ENCODE results near the gene FEZF1.
"Not testable (repeated sequence)": the region's sequence is repeated elsewhere in the genome, so short reads cannot be mapped to it uniquely, and the experiment has no call there.

Gene FEZF1

DNA sequence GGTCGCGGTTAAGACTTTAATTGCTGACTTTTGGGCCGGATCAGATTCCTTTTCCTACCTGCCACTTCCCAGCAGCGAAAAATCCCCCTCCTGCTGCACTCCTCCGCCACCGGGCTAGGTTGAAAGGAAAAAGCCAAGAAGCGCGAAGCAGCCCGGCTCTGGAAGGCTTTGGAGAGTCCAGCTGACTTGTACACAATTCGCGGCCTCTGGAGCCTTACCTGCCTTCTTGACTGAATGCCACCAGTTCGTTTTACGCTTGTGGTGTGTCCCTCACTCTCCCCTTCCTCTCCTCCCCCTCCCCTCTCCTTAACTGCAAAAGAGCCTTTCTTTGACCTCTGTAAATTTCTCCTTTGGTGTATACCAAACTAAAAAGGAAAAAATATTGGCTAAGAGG lies 2.7 kb upstream of the FEZF1 start:
- DNase-seq (ENCODE audit: low read depth, low spot score), result no peak

DNA sequence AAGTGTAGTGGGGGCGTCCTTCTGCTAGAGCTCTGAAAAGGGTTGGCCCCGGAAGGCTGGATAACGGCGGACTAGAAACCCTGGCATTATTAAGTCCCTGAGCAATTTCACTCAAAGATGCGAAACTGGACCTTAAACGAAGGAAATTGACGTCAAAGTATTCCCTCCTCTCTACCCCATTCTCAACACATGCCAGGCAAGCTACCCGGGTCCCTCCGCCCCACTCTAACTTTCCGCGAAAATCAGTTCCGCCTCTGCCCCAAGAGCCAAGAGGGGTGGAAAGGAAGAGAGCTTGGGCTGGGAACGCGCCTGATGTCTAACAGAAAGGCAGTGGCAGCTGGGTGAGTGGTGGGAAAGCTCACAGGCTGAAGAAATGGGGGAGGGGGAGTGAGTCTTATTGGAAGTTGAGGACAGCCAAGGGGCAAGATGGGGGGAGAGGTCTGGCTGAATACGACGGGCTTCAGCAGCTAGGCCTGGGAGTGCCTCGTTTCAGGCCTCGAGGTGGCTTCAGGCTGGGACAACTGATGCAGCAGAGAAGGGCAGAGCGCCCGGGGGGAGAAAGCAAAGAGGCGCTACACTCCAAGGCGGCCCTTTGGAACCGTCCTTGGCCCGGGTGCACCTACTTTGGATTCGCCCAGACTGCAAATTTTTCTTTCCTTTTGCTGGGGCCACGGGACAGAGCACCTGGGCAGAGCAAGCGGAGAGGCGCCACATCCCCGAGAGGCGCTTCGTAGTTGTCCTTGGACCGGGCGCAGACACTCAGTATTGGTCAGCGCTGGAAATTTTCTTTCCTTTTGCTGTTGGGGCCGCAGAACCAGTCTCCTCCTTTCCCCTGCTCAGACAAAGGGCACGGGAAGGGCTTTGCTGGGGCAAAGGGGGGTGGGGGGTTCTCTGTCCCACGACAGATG lies 2.0 kb upstream of the FEZF1 start:
- DNase-seq (ENCODE audit: low read depth, low spot score), result no peak

DNA sequence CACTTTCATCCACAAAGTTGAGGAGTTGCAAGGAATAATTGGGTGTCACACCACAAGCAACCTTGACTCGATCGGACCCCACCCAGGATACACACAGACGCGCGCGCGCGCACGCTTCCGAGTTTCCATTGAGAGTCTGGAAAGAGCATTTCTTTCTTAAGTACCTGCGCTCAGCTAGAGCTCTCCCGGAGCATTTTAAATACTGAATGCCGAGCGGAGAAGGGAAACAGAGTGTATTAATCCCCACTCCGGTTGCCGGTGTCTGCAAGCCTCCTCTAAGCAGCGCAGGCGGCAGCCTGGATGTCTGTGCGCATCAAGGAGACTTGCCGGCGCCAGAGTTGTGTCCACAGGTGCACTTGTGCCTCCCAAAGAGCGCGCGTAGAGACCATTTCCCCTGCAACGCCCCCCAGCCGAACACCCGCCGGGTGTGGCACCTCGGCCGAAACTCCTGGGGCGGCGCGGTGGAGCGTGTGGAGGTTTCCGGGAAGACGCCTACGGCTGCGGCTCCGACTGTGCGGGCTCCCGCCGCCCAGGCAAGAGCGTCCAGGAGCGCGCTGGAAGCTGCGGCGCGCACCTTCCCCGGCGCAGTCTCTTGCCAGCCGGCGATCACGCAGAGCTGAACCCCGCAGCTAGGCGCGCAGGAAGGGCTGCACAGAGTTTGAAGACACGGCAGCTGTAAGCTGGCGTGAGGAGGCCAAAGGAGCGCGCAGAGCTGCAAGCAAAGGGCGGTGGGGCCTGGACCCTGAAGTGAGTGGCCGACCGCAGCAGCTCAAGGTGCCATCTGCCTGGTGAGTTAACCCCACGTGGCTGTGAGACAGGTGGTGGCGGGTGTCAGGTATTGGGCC lies 1.1 kb upstream of the FEZF1 start:
- no peak for DNase-seq (ENCODE audit: low read depth, low spot score)

DNA sequence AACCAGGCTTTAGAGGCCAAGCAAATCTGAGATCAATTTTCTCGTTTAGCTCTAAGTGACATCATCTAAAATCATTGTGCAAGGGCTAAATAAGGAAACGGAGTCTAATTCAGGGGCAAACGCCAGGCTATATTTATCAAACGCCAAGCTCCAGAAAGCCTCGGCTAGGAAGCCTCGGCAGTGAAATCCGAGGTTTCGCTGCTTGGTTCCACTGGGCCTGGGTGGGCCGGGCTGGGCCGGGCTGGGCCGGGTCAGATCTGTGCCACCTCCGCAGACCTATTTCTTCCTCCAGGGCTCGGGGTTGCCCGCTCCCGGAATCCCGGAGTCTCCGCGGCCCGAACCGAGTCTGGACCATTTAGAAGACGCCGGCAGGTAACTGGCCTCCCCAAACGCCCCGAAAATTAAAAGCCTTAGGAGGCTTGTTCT lies 459 bp upstream of the FEZF1 start:
- DNase-seq (ENCODE audit: low read depth, low spot score), result no peak

DNA sequence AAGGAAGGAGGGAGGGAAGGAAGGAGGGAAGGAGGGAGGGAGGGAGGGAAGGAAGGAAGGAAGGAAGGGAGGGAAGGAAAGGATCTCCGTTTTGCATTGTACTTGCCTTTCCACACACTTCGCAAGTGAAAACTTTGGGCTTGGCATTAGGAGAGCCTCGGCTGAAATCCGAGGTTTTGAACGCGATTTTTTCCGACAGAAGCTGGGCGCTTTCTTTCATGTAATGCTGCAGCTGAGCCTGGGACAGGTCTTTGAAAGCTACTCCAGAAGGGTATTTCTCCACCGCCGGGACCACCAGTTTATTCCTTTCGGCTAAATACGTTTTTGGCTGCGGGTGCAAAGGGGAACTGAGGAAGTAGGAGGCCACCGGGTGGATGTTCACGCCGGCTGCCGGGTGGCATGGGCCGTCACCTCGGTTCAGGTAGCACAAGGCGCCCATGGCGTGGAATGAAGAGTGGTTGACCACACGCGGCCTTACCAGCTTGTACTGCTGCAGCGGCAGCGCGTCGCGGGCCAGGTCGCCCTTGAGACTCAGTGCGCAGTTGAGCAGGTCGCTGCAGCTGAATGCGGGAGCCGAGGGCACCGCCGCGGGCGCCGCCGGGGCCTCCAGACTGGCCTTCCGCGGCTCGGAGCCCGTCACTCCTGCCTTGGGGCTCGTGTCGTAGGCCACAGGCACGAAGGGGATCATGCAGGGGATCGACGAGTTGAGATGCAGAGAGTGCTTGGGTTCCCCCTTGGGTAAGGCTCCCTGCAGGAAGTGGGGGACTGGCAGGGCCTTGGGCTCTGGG lies 825 bp downstream of the FEZF1 start:
- DNase-seq (ENCODE audit: low read depth, low spot score), result no peak

DNA sequence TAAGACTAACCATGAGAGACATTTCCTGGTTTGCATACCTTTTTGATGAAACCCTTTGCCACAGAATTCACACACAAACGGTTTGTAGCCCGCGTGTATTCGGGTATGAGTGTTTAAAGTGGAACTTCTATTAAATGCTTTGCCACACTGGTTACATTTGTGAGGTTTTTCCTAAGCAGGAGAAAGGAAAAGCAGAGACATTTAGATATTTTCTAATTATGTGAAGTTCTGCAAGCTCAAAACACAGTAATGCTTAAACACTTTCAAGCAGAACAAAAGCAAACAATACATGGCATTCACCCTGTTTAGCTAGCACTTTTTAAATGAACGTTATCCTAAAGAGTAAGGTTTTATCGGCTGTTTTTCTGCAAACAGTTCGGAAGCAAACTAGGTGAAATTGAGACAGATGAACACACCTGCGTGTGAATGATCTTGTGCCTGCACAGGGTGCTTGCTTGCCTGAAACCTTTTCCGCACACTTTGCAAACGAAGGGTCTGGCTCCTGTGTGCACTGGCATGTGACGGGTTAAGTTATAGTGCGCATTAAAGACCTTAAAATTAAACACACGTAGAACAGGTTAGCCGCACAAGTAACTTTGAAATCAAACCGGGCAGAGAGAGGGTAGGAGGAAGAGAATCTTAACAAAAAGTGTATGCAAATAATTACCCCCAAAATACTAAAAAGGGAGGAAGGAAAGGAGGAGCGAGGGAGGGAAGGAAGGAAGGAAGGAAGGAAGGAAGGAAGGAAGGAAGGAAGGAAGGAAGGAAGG lies 1.6 kb downstream of the FEZF1 start:
- DNase-seq (ENCODE audit: low read depth, low spot score), result no peak

DNA sequence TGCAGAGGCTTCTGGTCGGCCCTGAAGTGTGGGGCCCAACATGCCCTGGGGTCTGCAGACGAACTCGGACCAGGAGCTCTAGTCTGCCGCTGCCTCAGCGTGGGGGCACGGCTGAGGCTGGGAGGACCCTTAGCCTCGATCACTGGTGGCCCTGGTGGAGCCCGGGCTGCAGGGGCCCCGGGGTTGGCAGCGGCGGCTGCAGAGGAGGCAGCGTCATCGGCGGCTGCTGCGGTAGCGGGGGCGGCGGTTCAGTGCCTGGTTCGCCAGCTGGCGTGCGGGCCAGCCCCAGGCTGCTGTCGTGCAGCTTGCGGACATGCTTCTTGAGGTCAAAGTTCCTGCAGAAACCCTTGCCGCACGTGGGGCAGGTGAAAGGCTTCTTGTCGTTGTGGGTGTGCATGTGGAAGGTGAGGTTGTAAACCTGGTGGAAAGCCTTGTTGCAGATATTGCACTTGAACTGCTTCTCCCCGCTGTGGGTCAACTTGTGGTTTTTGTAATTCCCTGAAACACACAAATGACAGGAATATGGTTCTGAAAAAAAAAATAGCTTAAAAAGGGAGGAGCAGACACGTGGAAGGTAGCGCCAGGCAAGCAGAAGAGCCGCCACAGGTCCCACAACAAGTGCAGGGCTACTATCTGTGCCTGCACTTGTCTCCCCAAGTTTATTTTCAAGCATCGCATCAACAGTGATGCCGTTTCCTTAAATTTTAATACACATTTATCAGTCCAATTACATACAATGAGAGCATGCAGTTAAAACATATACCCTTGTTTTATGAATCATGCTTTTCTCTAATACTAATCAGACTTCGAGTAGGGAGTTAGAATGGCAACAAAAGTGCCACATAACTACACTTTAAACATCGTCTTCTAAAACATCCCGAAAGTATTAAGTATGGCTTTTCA lies 2.4 kb downstream of the FEZF1 start:
- no peak for DNase-seq (ENCODE audit: low read depth, low spot score)

DNA sequence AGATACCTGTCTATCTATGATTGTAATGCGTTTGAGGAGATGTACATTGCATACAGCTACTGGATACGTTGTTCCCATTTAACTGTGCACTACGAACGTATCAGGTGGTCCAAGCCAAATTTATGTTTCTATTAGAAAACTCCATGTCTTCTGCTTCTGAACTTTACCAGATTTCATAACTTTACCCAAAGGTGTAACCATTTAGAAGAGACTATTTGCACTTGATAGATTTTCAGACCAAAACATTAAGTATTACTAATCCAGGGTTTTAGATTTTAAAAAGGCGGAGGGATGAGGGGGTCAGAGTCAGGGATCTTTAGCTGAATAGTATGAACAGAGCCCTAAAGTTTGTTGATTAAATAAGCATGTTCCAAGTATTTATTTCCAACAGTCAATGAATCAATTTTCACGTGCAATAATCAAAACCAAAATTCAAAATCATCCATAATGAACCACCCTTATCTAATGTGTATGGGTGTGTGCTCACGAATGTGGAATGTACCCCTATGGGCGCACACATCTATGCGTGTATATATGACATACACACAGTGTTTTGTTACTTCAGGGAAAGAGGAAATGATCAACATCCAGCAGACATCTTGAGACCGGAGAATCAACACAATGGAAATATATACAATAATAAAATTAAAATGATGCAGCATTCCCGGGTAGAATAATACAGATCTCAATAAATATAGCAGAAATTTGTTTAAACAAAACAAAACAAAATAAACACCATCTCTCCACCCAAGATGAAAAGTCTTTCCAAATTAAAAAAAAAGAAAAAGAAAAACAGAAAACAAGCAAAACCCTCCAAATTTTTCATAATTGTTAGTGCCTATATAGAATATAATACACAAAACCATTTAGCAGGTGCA lies 3.4 kb downstream of the FEZF1 start:
- DNase-seq (ENCODE audit: low read depth, low spot score), result no peak

DNA sequence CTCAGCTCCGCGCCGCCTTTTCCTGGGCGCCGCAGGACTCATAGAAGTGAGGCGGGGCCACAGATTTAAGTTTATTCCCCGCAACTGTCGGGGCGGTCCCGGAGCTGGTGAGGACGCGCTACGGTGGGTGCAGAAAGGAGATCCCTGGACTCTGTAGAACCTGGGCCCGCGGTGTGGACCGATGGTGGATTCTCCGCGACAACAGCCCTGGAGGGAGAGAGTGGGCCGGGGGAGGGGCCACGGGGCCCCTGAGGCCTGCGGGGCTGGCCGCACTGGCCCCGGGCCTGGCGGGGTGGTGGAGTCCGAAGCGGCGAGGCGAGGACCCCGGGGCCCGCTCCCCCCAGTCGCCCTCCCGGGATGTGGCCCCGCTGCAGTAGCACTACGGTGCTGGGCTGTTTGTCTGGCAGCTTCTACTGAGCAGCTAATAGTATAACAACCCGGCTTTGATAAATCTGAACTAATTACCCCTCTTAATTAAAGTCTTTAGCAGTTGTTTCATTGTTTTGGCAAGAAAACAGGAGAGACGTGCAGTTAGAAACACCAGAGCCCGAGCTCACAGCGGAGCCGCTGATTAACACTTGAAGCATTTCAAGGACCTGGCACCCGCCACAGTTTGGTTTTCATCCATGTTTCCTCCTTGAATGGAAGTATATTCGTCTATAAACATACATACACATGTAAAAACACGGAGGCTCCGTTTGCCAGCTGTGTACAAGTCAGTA lies 4.2 kb downstream of the FEZF1 start:
- no peak for DNase-seq (ENCODE audit: low read depth, low spot score)

DNA sequence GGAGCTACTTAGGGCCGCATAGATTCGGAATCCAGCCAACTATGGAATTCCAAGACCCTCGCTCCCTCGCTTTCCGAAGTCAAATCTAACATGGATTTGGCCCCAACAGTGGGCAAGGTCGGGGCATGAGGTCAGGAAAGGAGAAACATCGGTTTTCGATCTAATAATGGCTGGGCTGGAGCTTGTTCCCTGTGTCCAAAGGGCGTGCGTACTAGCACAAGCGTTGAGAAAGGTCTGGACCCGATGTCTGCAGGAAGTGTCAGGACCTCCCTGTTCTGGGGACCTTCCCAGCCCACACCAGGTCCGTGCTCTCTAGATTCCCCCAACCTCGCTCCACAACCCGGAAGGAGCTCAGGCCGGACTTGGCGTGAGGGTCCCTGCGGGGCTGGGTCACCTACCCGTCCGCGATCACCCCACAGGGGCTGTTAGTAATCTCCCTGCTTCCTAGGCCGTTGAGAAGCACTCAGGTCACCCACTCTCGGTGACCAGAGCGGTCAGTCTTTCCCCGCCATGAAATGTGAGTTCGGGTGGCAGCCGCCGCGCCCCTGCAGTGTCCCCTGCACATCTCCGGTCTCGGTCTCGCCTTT lies 4.8 kb downstream of the FEZF1 start:
- no peak for DNase-seq (ENCODE audit: low read depth, low spot score)

DNA sequence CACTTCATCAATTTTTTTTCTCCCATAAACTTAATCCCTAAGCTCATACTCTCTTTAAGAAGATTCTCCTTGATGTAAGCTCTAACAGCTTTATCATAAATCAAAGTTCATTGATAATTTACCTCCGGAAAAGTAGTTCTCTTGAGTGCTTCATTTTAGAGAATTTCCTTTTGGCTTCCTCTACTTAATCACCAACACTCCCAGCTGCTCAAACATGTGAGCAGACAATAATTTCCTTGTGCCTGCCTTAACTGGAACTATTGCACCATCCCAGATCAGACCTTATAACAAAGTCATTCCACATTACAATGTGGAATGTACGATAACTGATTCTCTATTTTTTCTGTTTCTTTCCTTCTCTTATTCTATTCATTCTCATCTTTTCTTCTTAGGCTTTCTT lies 5.9 kb downstream of the FEZF1 start:
- DNase-seq (ENCODE audit: low read depth, low spot score), result no peak

DNA sequence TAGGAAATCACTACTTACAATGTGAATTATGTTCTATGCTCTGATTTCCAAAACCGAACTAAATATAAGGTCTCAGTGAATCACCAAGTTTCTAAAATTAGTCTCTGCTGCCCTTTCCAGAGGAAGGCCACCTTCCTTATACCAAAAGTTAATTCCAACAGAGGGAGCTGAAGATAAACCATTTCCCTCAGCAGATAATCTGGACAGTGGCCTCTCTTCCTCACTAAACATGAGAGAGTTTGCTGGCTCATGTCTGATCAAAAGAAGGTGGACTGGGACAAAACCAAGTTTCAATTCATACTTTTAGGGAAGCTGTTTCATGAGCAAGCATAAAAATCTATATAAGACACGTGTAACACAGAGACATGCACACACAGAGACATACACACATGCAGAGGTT lies 6.4 kb downstream of the FEZF1 start:
- no peak for DNase-seq (ENCODE audit: low read depth, low spot score)

DNA sequence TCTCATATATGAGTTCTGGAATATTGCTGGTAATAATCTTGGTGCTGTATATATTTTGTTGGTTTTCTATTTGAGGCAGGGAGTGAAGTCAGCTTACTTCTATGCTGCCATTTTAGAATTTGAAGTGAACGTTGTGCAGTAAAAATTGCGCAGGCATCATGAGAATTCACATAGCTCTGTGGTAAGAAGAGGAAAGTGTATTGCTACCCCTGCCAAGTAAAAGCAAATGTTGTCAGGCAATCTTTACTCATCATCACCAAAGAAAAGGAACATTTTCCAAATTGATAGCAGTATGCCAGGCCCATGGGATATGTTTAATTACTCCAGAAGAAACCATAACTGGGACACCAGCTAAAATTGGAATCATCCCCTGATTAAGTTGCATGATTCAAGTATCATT lies 13.4 kb downstream of the FEZF1 start:
- DNase-seq (ENCODE audit: low read depth, low spot score), result no peak

DNA sequence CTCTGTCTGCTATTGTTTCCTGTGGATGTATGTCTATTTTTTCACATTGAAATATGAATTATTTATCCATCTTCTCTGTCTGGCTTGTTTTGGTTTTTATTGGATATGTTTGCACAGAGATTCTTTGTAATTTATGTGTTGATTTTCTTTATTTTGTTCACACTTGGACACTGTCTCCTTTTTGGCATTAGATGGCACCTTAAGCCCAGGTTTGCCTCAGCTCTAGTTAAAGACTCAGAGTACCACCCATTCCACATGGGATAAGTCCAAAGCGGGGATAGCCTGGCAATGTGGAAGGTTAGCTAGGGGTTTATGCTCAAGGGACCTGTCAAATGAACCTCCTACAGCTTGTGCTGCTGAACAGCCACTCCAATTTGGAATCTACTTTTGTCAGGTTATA lies 14.1 kb downstream of the FEZF1 start:
- no peak for DNase-seq (ENCODE audit: low read depth, low spot score)

DNA sequence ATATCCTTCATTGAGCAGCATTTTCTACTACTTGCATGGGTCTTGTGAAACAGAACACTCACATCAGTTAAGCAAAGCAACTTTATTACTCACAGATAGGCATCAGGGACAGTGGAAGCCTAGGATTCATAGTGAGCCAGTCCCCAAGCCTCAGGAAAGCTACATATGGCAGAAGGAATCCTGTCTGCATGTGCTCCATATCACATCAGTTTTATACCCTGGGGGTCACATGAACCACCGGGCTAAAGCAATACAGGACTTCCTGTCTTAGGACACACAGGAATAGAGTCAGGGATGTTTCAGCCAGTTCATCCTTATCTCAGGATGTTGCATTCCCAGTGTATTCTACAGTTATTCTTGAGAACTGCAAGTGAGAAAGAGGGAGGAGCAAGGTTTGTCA lies 15.1 kb downstream of the FEZF1 start:
- DNase-seq (ENCODE audit: low read depth, low spot score), result no peak

DNA sequence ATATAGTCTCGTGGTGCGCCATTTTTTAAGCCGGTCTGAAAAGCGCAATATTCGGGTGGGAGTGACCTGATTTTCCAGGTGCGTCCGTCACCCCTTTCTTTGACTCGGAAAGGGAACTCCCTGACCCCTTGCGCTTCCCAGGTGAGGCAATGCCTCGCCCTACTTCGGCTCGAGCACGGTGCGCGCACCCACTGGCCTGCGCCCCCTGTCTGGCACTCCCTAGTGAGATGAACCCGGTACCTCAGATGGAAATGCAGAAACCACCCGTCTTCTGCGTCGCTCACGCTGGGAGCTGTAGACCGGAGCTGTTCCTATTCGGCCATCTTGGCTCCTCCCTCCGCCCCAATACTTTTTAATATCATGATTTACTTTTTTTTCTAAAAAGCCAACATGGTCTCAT lies 19.9 kb downstream of the FEZF1 start:
- not testable (repeated sequence) for DNase-seq (ENCODE audit: low read depth, low spot score)

DNA sequence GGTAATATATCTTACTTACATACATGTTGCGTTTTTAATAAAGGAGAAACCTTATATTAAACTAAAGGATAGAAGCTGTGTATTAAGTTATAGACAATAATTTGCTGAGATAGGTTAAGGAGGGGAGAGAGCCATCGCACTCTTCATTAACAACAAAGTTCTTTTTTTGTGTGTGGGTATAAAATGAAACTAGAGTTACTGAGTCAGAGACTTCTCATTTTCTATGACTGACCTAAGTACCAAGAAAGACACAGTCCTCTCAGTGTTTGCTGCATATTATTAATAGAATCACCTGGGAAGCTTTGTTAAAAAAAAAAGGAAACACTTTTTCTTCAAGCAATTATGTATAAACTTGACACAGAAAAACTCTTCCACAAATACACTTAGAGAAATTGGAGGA lies 31.4 kb downstream of the FEZF1 start:
- DNase-seq (ENCODE audit: low read depth, low spot score), result no peak

DNA sequence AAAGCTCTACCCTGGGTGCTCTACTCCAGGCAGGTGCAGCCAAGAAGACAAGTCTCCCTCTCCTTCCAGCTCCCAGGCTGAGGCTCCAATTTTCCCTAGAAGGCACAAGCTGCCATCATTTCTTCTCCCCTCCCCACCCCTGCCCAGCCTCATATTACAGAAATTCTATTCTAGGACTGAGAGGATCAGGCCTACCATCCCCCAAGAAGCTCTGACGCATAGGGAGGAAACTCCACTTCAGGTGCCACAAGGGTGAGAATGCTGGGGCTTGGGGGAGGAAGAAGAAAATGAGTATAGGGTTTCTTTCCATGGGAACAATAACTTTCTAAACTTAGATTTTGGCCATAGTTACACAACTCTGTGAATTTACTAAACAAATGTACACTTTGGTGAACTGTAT lies 35.3 kb downstream of the FEZF1 start:
- DNase-seq (ENCODE audit: low read depth, low spot score), result no peak
